GM18526 (cell line): Measurements from ENCODE around the gene DUS2.
"Not testable (repeated sequence)": the region's sequence is repeated elsewhere in the genome, so short reads cannot be mapped to it uniquely, and the experiment has no call there.

Experiments used
- POLR2A ChIP-seq: IDR thresholded peaks from 3 replicates; pipeline ENCODE4 v1.6.1; 2011; ENCODE audit not compliant: insufficient read length; ENCODE audit errors: extremely low read depth

The DUS2 gene

GRCh38 chr16:67993207-67994039, 29.7 kb upstream of the DUS2 start:
- peak; percentile 42 for TF ChIP-seq POLR2A

DNA sequence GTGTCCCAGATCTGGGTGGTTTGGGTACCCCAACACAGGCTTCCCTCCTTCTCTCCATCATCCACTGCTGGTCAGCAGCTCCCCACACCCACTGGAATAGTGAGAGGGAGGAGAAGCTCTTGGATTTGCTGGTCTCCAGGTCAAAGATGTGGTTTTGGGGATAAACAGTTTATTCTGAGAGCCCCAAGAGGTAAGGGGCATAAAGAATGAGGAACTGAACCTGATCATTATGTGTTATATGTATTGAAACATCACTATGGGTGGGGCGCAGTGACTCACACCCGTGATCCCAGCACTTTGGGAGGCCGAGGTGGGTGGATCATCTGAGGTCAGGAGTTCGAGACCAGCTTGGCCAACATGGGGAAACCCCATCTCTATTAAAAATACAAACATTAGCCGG, 27.7 kb upstream of the DUS2 start:
- no peak for TF ChIP-seq POLR2A

- no peak for TF ChIP-seq POLR2A
These were observed 26.4 kb upstream of the DUS2 start for GRCh38 chr16:67996666-67997065.

DNA sequence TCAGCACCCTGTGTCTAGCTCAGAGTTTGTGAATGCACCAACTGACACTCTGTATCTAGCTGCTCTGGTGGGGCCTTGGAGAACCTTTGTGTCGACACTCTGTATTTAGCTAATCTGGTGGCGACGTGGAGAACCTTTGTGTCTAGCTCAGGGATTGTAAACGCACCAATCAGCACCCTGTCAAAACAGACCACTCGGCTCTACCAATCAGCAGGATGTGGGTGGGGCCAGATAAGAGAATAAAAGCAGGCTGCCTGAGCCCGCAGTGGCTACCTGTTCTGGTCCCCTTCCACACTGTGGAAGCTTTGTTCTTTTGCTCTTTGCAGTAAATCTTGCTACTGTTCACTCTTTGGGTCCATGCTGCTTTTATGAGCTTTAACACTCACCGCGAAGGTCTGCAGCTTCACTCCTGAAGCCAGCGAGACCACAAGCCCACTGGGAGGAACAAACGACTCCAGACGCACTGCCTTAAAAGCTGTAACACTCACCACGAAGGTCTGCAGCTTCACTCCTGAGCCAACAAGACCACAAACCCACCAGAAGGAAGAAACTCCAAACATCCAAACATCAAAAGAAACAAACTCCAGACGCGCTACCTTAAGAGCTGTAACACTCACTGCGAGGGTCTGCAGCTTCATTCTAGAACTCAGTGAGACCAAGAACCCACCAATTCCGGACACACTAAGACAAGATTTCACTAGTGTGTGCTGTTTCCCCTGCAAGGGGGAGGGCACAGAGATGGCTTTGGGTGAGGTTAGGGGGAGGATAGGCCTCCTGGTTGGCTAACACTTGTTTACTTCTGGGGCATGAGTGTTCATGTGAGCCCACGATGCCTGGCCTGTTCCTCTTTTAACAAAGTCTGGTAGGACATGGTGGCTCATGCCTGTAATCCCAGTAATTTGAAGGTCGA, 24.1 kb upstream of the DUS2 start, which contains the start of gene DPEP2:
Gene DPEP2, minus strand, starts transcription at position 706 of the 910 bp plus-strand sequence. CDS start 6,272 bp downstream, outside the sequence.
- not testable (repeated sequence) for TF ChIP-seq POLR2A

GRCh38 chr16:67999985-68000384, 23.1 kb upstream of the DUS2 start:
- no peak for TF ChIP-seq POLR2A

- TF ChIP-seq POLR2A: no peak
These were observed 22.6 kb upstream of the DUS2 start for GRCh38 chr16:68000450-68000849.

DNA sequence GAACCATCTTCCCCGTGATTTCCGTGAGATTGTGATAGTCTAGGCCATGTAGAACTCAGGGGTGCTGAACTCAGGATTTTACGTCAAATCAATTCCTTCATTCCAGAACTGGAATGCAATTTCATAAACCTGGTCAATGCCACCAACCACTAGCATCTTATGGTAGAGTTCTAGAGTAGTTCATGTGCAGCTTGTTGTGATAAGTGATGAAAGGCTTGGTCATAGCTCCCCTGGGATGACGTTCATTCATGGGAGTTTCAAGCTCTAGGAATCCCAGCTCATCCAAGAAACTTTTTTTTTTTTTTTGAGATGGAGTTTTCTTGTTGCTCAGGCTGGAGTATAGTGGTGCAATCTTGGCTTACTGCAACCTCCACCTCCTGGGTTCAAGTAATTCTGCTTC, 20.1 kb upstream of the DUS2 start:
- no peak for TF ChIP-seq POLR2A

DNA sequence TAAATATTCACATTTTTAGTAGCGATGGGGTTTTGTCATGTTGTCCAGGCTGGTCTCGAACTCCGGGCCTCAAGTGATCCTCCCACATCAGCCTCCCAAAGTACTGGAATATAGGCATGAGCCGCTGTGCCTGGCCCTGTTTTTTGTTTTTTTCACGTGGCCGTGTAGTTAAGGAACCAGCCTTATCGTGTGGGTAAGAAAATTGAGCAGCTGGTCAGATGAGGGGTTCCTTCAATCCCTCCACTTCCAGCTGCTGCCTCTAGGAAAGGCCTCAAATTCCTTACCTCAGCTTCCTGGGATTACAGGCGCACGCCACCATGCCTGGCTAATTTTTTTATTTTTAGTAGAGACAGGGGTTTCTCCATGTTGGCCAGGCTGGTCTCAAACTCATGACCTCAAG, 17.9 kb upstream of the DUS2 start:
- no peak for TF ChIP-seq POLR2A

GRCh38 chr16:68005786-68006286, 17.2 kb upstream of the DUS2 start:
- TF ChIP-seq POLR2A: no peak

DNA sequence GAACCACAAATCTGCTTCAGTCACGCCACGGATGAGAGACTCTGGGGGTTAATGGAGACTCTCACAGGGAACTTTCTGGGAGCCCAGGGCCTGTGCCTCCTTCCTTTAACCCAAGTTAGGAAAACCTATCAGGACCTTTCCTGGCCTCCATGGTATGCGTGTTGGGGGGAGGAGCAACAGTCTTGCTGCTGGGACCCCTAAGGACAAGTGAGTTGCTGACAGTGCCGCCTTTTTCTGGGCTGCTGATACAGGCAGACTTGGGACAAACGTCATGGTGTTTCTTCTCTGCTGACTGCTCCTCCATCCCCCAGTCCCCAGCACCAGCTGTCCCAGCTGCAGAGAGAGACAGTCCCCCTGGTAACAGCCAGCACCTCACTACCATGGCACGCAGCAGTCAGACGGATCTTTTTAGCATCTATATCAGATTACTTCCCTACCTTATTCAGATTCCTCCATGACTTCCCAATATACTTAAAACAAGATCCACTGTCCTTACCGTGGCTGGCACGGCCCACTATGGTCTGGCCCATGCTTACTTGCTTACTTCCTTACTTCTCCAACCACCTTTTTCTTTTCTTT, 13.8 kb upstream of the DUS2 start:
- no peak for TF ChIP-seq POLR2A

DNA sequence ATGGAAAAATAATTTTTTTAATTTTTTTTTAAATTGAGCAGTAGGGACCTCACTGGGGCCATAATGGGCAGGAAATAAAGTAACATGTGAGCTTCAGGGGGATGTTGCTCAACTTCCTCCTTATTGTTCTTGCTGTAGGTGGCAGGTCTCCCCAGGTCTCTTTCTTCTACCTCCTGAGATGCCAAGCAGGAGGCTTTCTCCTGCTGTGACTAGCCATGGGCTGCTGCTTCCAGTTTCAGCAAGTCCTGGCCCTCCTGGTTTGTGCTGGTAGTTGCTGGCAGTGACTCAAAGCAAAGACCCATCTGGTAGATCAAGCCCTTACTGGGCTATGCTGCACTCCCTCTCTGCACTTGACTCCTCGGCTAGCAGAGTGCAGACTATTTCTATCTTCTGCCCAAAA, 9.6 kb upstream of the DUS2 start:
- no peak for TF ChIP-seq POLR2A

GRCh38 chr16:68015681-68016080, 7.4 kb upstream of the DUS2 start, which contains the start of gene DPEP2NB:
TSS of gene DPEP2NB (minus strand) at chr16:68015911. CDS start at chr16:68015770, 141 bp downstream.
- TF ChIP-seq POLR2A: no peak

- TF ChIP-seq POLR2A: no peak
These were observed 3.9 kb upstream of the DUS2 start for GRCh38 chr16:68019167-68019680.

GRCh38 chr16:68021490-68021889, 1.6 kb upstream of the DUS2 start:
- TF ChIP-seq POLR2A: no peak

DNA sequence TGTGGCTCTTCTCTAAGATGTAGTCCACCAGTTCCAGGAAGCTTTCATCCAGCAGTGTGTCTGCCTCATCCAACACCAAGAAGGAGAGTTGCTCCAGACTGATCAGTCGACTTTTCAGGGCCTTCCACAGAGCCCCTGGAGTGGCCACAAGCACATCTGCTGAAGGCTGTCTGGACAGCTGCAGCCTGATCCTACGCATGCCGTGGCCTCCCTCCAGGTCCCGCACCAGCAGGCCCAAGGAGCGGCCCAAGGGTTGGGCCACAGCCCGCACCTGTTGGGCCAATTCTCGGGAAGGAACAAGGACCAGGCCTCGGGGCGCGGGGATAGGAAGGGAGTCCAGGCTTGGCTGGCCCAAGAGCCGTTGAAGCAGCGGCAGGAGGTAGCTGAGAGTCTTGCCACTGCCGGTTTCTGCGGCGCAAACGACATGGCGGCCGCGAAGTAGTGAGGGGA, 781 bp upstream of the DUS2 start:
- no peak for TF ChIP-seq POLR2A

GRCh38 chr16:68028996-68029395, 5.9 kb downstream of the DUS2 start:
- no peak for TF ChIP-seq POLR2A

DNA sequence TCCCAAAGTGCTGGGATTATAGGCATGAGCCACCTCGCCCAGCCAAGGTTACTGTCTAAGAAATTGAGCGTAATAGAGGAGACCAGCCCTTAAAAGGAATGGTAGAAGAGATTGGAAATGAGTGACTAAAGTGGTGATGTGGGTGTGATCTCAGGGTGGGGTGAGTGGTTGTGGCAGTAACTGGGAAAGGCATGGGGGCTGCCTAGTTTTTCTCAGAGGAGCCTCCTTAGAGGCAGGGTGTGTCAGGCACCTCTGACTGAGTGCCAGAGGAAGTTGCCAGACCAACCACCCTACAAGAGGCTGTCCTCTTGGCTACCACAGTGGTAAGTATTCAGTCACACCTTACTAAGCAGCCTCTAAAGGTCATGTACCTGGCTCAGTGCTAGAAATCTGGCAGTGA, 8.9 kb downstream of the DUS2 start:
- no peak for TF ChIP-seq POLR2A
